KMS-11 (cell line): ENCODE measurements around the gene PPP1R13B.

ENCODE experiments used
- H2AFZ ChIP-seq: fragments of 200-600 bp; sonication (generic); 2 replicates; pipeline ENCODE4 v1.6.1; 2016; ENCODE audit warnings: antibody characterized with exemption, mixed run types, low read depth
- H3K27ac ChIP-seq: fragments of 200-600 bp; sonication (generic); 2 replicates; pipeline ENCODE4 v1.6.1; 2016; ENCODE audit warnings: mild to moderate bottlenecking, mixed run types
- H3K27me3 ChIP-seq: fragments of 200-600 bp; sonication (generic); 2 replicates; pipeline ENCODE4 v1.6.1; 2017; ENCODE audit warnings: mild to moderate bottlenecking, low read depth, mixed run types, moderate library complexity; ENCODE audit not compliant: insufficient read depth
- H3K36me3 ChIP-seq: fragments of 200-600 bp; sonication (generic); 2 replicates; pipeline ENCODE4 v1.6.1; 2017; ENCODE audit warnings: mild to moderate bottlenecking, mixed run types; ENCODE audit not compliant: insufficient read depth
- H3K4me1 ChIP-seq: fragments of 200-600 bp; sonication (generic); 2 replicates; pipeline ENCODE4 v1.6.1; 2016; ENCODE audit warnings: mild to moderate bottlenecking, low read depth, mixed run types; ENCODE audit not compliant: poor library complexity, severe bottlenecking
- H3K4me2 ChIP-seq: fragments of 200-600 bp; sonication (generic); 2 replicates; pipeline ENCODE4 v1.7.0; 2016; ENCODE audit warnings: mild to moderate bottlenecking, mixed run types
- H3K4me3 ChIP-seq: fragments of 200-600 bp; sonication (generic); IDR thresholded peaks from 2 replicates; pipeline ENCODE4 v1.6.1; 2017; ENCODE audit warnings: low read depth, low read length, mixed read lengths; ENCODE audit not compliant: insufficient read depth
- H3K79me2 ChIP-seq: fragments of 200-600 bp; sonication (generic); 2 replicates; pipeline ENCODE4 v1.6.1; 2016; ENCODE audit warnings: low read depth, mixed run types; ENCODE audit not compliant: insufficient read depth
- H3K9ac ChIP-seq: fragments of 200-600 bp; sonication (generic); 2 replicates; pipeline ENCODE4 v1.6.1; 2016; ENCODE audit warnings: mild to moderate bottlenecking, mixed run types
- H4K20me1 ChIP-seq: fragments of 200-600 bp; sonication (generic); 2 replicates; pipeline ENCODE4 v1.6.1; 2016; ENCODE audit warnings: mild to moderate bottlenecking, mixed run types; ENCODE audit not compliant: insufficient read depth
- TF ChIP-seq, protein P1 (sequence below): fragments of 200-600 bp; sonication (generic); conservative IDR thresholded peaks from 2 replicates; pipeline ENCODE4 v1.6.1; 2017; ENCODE audit warnings: low read depth, mild to moderate bottlenecking, antibody characterized with exemption, low read length, moderate library complexity, mixed read lengths

PPP1R13B gene

DNA sequence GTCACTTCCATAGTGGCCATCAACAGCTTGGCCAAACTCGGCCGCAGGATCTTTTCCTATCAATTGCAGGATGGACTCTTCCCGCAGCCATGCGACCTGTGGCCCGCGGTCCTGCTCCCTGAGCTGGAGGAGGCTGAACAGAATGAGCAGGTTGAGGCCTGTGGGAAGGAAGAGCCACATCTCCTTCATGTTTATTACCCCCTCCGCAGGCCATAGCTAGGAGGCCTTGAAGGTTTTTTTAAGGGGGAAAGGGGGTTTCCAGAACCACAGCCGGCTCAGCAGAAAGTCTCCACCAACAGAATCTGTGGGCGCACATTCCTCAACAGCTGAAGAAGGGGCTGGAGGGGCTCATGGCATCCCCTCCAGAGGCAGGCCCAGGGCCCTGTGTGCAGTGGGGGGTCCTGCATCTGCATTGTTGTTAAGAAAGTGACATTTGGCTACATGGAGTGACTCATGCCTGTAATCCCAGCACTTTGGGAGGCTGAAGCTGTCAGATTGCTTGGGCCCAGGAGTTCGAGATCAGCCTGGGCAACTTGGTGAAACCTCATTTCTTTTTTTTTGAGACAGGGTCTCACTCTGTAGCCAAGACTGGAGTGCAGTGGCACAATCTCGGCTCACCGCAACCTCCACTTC is 25.2 kb upstream of the PPP1R13B start:
- Histone ChIP-seq H3K36me3 (no peaks in the 10 kb centered on the region), H3K4me3 (no peak overlapping the region), H3K4me1 (no peaks in the 10 kb centered on the region), H3K27ac (no peak overlapping the region), H2AFZ (no peak overlapping the region), H3K27me3 (no peaks in the 10 kb centered on the region), H3K79me2 (no peaks in the 10 kb centered on the region), H3K9ac (no peak overlapping the region), H3K4me2 (no peak overlapping the region), H4K20me1 (no peaks in the 10 kb centered on the region)
- TF ChIP-seq, protein P1, sequence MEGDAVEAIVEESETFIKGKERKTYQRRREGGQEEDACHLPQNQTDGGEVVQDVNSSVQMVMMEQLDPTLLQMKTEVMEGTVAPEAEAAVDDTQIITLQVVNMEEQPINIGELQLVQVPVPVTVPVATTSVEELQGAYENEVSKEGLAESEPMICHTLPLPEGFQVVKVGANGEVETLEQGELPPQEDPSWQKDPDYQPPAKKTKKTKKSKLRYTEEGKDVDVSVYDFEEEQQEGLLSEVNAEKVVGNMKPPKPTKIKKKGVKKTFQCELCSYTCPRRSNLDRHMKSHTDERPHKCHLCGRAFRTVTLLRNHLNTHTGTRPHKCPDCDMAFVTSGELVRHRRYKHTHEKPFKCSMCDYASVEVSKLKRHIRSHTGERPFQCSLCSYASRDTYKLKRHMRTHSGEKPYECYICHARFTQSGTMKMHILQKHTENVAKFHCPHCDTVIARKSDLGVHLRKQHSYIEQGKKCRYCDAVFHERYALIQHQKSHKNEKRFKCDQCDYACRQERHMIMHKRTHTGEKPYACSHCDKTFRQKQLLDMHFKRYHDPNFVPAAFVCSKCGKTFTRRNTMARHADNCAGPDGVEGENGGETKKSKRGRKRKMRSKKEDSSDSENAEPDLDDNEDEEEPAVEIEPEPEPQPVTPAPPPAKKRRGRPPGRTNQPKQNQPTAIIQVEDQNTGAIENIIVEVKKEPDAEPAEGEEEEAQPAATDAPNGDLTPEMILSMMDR, result no peak

DNA sequence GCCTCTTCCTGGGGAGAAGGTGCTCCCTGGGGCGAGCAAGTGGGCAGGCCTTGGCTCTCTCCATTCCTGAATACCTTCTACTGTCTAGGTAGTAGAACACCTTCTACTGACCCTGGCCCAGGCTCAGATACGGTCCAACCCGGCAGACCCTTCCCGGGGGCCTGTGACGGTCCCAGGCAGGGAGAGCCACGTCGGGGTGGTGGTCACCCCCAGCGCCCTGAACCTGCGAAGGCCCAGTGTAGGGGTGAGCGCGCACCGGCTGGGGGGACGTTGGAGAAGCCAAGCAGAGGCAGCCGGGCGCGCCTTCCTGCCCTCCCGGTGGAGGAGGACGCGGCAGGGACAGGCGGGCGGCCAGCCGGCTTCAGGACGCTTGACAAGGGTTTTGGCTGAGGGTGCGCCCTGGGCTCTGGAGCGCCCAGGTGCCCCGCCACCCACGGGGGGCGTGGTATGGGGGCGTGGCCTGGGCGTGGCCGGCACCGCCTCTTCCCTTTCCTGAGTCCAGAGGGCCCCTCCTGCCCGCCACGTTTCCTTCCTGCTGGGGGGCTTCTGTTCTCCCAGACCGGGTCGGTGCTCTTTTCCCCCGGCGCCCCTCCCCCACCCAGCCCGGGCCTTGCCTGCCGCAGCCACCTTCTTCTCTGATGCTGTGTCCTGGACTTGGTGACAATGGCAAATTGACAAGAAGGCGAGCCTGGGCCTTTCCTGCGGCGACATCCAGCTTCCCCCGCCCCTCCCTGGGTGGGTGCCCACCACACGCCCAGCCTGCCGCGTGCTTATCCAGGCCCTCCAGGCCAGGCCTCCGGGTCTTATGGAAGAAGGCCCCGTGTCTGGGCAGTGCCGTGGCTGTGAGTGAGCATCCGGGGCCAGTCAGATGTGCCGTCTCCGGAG is 24.5 kb upstream of the PPP1R13B start:
- Histone ChIP-seq H3K36me3 (no peaks in the 10 kb centered on the region), H3K4me3 (no peak overlapping the region), H4K20me1 (no peaks in the 10 kb centered on the region), H3K9ac (no peak overlapping the region), H3K27me3 (no peaks in the 10 kb centered on the region), H2AFZ (no peak overlapping the region), H3K27ac (no peak overlapping the region), H3K79me2 (no peaks in the 10 kb centered on the region), H3K4me1 (no peaks in the 10 kb centered on the region), H3K4me2 (no peak overlapping the region)
- TF ChIP-seq, protein P1, result no peak

DNA sequence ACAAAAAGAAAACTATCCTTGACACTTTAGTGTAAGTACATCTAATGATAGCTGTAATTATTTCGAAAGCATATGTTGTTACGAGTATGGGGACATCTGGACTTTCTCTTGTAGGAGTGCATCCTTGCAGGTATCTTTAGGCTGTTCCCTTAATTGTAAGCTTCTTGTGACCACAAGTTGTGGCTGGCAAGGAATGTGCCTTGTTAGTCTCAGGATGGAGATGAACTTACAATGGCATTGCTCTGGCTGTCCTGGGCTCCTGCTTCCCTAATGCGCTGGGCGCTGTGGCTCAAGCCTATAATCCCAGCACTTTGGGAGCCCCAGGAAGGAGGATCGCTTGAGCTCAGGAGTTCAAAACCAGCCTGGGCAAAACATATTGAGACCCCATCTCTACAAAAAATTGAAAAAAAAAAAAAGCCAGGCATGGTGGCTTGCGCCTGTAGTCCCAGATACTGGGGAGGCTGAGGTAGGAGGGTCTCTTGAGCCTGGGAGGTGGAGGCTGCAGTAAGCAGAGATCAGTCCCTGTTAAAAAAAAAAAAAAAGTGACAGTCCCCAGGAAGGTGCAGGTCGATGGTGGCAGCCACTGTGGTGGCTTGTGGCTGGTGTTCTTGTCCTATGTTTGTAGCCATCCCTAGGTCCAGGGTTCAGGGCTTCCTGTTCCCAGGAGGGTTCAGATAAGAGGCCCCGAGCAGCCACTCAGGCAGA is 23.7 kb upstream of the PPP1R13B start:
- Histone ChIP-seq H3K27ac (no peak overlapping the region), H3K4me2 (no peak overlapping the region), H3K4me1 (no peaks in the 10 kb centered on the region), H3K9ac (no peak overlapping the region), H3K4me3 (no peak overlapping the region), H2AFZ (no peak overlapping the region), H4K20me1 (no peaks in the 10 kb centered on the region), H3K27me3 (no peaks in the 10 kb centered on the region), H3K79me2 (no peaks in the 10 kb centered on the region), H3K36me3 (no peaks in the 10 kb centered on the region)
- TF ChIP-seq, protein P1, result no peak

DNA sequence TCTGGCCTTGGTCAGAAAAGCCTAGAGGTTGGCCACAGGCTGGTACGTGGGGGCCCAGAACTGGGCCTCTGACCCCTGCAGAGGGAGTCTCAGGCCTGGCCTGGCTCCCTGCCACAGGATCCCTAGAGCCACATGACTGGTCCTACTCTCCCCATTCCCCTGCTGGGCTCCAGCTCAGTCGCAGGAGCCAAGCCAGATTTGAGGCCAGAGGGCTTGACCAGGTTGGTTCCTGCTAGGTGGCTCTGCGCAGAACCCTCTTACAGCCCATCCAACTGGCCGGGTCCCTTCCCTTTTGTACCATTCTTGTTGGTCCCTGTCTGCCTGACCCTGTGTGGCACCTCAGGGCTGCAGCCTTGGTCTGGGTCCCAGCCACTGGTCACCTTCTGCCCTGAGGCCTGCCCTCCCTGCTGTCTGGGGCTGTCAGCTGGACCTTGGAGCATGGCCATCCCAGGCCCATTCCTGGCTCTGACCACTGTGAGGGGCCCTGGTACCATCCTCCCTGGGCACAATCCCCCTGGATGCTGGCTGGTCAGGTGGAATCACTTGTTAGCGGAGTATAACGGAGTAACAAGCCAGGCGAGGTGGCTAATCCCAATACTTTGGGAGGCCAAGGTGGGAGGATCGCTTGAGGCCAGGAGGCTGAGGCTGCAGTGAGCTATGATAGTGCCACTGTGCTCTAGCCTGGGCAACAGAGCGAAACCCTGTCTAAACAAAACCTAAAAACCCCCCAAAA is 22.9 kb upstream of the PPP1R13B start:
- H2AFZ ChIP-seq, result no peak overlapping the region
- H3K9ac ChIP-seq, result no peak overlapping the region
- no peaks in the 10 kb centered on the region for H3K79me2 ChIP-seq

More for the DNA sequence above, 22.9 kb upstream of the PPP1R13B start:
- no peak overlapping the region for H3K27ac ChIP-seq
- no peaks in the 10 kb centered on the region for H3K27me3 ChIP-seq
- no peaks in the 10 kb centered on the region for H3K4me1 ChIP-seq
- no peaks in the 10 kb centered on the region for H3K36me3 ChIP-seq
- TF ChIP-seq, protein P1, result no peak
- no peaks in the 10 kb centered on the region for H4K20me1 ChIP-seq
- H3K4me3 ChIP-seq, result no peak overlapping the region
- no peak overlapping the region for H3K4me2 ChIP-seq
